Parathyroid adenoma (tissue), 2 donors: Measurements from ENCODE around the gene CCT3.

ENCODE experiments used
- H2AFZ ChIP-seq: fragments of 300-600 bp; sonication (generic); one replicate; pipeline ENCODE4 v1.7.0; 2017; ENCODE audit warnings: antibody characterized with exemption, mild to moderate bottlenecking
- H3K27ac ChIP-seq: fragments of 300-600 bp; sonication (generic); one replicate; pipeline ENCODE4 v1.7.0; 2017
- H3K27me3 ChIP-seq: fragments of 300-600 bp; sonication (generic); one replicate; pipeline ENCODE4 v1.7.0; 2017; ENCODE audit warnings: low read length; ENCODE audit not compliant: control insufficient read depth, insufficient read depth
- H3K36me3 ChIP-seq: fragments of 300-600 bp; sonication (generic); one replicate; pipeline ENCODE4 v1.7.0; 2017; ENCODE audit warnings: low read length; ENCODE audit not compliant: control insufficient read depth, insufficient read depth
- H3K4me1 ChIP-seq: fragments of 300-600 bp; sonication (generic); one replicate; pipeline ENCODE4 v1.7.0; 2017; ENCODE audit warnings: control low read depth
- H3K4me2 ChIP-seq: fragments of 300-600 bp; sonication (generic); one replicate; pipeline ENCODE4 v1.7.0; 2017; ENCODE audit warnings: low read length
- H3K4me3 ChIP-seq: fragments of 300-600 bp; sonication (generic); one replicate; pipeline ENCODE4 v1.7.0; 2017; ENCODE audit warnings: low read depth, low read length
- H3K79me2 ChIP-seq: fragments of 300-600 bp; sonication (generic); one replicate; pipeline ENCODE4 v1.7.0; 2017; ENCODE audit warnings: control low read depth
- H3K9ac ChIP-seq: fragments of 300-600 bp; sonication (generic); one replicate; pipeline ENCODE4 v1.7.0; 2017; ENCODE audit warnings: mild to moderate bottlenecking
- H3K9me3 ChIP-seq: fragments of 300-600 bp; sonication (generic); one replicate; pipeline ENCODE4 v1.7.0; 2017; ENCODE audit warnings: low read length; ENCODE audit not compliant: control insufficient read depth
- CTCF ChIP-seq: fragments of 300-600 bp; sonication (generic); IDR thresholded peaks from one replicate; pipeline ENCODE4 v1.7.0; 2017; ENCODE audit warnings: antibody characterized with exemption, mild to moderate bottlenecking
- donor health status: primary hyperparathyroidism.

The CCT3 gene

DNA sequence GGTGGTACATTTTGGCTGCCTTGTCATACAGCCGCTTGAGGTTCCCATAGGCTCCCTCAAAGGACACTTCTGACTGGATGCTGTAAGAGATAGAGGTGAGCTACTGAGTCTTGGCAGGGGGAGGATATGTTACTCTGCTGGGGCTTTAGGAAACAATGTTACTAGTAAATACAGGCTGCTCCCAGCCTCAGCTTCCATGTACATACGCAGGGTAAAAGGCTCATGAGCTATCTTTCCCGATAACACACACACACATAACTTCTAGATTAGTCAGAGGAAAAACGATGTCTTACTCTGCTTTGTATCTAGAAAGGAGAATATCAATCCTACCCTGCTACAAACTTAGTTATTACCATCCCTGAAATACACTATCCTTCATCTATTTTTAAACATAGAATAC is 69.8 kb downstream of the CCT3 start:
- TF ChIP-seq CTCF: no peak
- H3K27me3 ChIP-seq: no peaks in the 10 kb centered on the region
- H3K4me3 ChIP-seq: no peak overlapping the region
- no peak overlapping the region for H2AFZ ChIP-seq
- H3K4me1 ChIP-seq: no peaks in the 10 kb centered on the region
- no peak overlapping the region for H3K4me2 ChIP-seq
- no peaks in the 10 kb centered on the region for H3K79me2 ChIP-seq
- H3K36me3 ChIP-seq: no peaks in the 10 kb centered on the region
- no peak overlapping the region for H3K9ac ChIP-seq
- no peaks in the 10 kb centered on the region for H3K9me3 ChIP-seq
- no peak overlapping the region for H3K27ac ChIP-seq

- Histone ChIP-seq H3K4me3 (no peak overlapping the region), H2AFZ (no peak overlapping the region), H3K36me3 (no peaks in the 10 kb centered on the region), H3K27me3 (no peaks in the 10 kb centered on the region), H3K4me1 (no peaks in the 10 kb centered on the region), H3K9ac (no peak overlapping the region), H3K79me2 (no peaks in the 10 kb centered on the region), H3K27ac (no peak overlapping the region), H3K4me2 (no peak overlapping the region), H3K9me3 (no peaks in the 10 kb centered on the region)
- TF ChIP-seq CTCF: no peak
Measured at GRCh38 chr1:156266051-156266450, 72.0 kb downstream of the CCT3 start.

DNA sequence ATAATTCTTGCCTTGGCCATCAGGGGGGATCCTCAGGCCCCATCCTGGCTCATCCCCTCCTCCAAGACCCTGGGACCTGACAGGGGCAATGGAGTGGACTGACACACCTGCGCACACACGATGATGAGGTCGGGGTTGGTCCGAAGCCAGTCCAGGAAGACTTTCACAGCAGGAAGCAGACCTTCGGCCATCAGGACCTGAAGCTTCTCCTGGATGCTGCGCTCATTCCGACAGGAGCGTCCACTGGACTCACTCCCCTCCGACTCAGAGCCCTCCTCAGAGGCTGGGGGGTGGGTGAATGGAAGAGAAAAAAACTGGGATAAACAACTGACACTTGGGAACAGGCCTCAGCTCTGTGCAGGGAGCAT is 74.8 kb downstream of the CCT3 start:
- Histone ChIP-seq H3K27ac (no peak overlapping the region), H3K36me3 (no peaks in the 10 kb centered on the region)
- TF ChIP-seq CTCF: no peak

GRCh38 chr1:156262461-156263287 is 75.4 kb downstream of the CCT3 start:
- Histone ChIP-seq H3K4me3 (no peak overlapping the region), H3K4me2 (no peak overlapping the region), H3K9me3 (no peaks in the 10 kb centered on the region), H2AFZ (no peak overlapping the region), H3K27ac (no peak overlapping the region), H3K36me3 (no peaks in the 10 kb centered on the region), H3K4me1 (no peaks in the 10 kb centered on the region), H3K79me2 (no peaks in the 10 kb centered on the region), H3K9ac (no peak overlapping the region), H3K27me3 (no peaks in the 10 kb centered on the region)
- no peak for TF ChIP-seq CTCF

More for the DNA sequence above, 74.8 kb downstream of the CCT3 start:
- Histone ChIP-seq H3K27me3 (no peaks in the 10 kb centered on the region), H3K4me2 (no peak overlapping the region), H3K9ac (no peak overlapping the region), H3K9me3 (no peaks in the 10 kb centered on the region), H3K4me1 (no peaks in the 10 kb centered on the region), H3K79me2 (no peaks in the 10 kb centered on the region), H3K4me3 (no peak overlapping the region), H2AFZ (no peak overlapping the region)

GRCh38 chr1:156260896-156261295 is 77.2 kb downstream of the CCT3 start:
- TF ChIP-seq CTCF: no peak
- H3K27me3 ChIP-seq: no peaks in the 10 kb centered on the region

More at GRCh38 chr1:156260896-156261295, 77.2 kb downstream of the CCT3 start:
- Histone ChIP-seq H3K4me3 (no peak overlapping the region), H3K9me3 (no peaks in the 10 kb centered on the region), H3K36me3 (no peaks in the 10 kb centered on the region), H3K4me1 (no peaks in the 10 kb centered on the region), H3K9ac (no peak overlapping the region), H3K4me2 (no peak overlapping the region), H3K27ac (no peak overlapping the region), H3K79me2 (no peaks in the 10 kb centered on the region), H2AFZ (no peak overlapping the region)
